Lower lobe of right lung (tissue), 2 donors: ENCODE measurements around the gene GLE1. TPM values are rescaled to one million over a fixed set of nuclear protein-coding genes. Genes with fewer than 3 reads are reported as not detected.
"Not testable (repeated sequence)": the region's sequence is repeated elsewhere in the genome, so short reads cannot be mapped to it uniquely, and the experiment has no call there.

Experiments used
- ATAC-seq, 2 donors: fragments of 200-7000 bp; cut with Tn5 transposase; one replicate each; pipeline ENCODE4 v1.9.1; 2020 to 2022; ENCODE audit warnings: mild to moderate bottlenecking in 2 of 2, moderate library complexity in 2 of 2
- DNase-seq: peaks from one replicate; pipeline ENCODE4 v3.0.0-alpha.2; 2020
- H3K27ac ChIP-seq: fragments of 200-600 bp; one replicate; pipeline ENCODE4 v1.8.0; 2022
- H3K27me3 ChIP-seq: fragments of 200-600 bp; one replicate; pipeline ENCODE4 v1.8.0; 2022; ENCODE audit warnings: low read depth
- H3K36me3 ChIP-seq: fragments of 200-600 bp; one replicate; pipeline ENCODE4 v1.8.0; 2022; ENCODE audit warnings: mild to moderate bottlenecking
- H3K4me1 ChIP-seq: fragments of 200-600 bp; one replicate; pipeline ENCODE4 v1.8.0; 2022
- H3K4me3 ChIP-seq: fragments of 200-600 bp; one replicate; pipeline ENCODE4 v1.8.0; 2022; ENCODE audit warnings: mild to moderate bottlenecking
- H3K9me3 ChIP-seq: fragments of 200-600 bp; one replicate; pipeline ENCODE4 v1.8.0; 2022
- intact Hi-C: fragments of 100-400 bp; cut with DNase I; formaldehyde crosslinking; loops from one replicate; pipeline ENCODE4 v1.11.0; 2022
- total RNA-seq: library from RNA; stranded (reverse); fragmentation: NEBNext Ultra II Directional; extraction: Animal tissue kit (Norgen Biotek cat#: 25700); gene quantifications from one replicate; pipeline ENCODE4 v1.2.1, GENCODE V29; 2021
- TF ChIP-seq, protein P1 (sequence below): fragments of 200-600 bp; IDR thresholded peaks from one replicate; pipeline ENCODE4 v1.8.0; 2022; ENCODE audit warnings: antibody characterized with exemption, mild to moderate bottlenecking
- donor health status: DM: no; HTN: yes; CAD: no; lungs with severe emphysema.

The GLE1 gene
- total RNA-seq, 1 donor from 2014 or later, result 24.5 TPM

DNA sequence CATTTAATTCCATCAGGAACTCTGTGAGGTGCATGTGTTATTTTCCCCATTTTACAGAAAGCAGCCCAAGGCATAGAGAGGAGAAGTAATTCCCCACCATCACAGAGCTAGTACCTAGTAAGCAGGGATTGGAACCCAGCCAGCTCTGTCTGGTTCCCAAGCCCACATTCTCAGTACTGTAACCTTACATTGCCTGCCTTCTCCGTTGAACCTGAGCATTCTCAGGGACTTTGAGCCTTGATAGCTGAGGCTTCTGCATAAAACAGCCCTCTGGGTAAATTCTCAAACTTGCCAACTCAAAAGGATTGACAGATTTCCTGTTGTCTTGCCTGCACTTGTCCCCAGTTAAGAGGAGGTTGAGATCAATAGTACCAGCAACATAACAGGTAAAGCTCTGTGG is 9.2 kb upstream of the GLE1 start:
- intact Hi-C loops, result no loop called here
- peaks cover 85% of the 10 kb centered on the region for H3K36me3 ChIP-seq

DNA sequence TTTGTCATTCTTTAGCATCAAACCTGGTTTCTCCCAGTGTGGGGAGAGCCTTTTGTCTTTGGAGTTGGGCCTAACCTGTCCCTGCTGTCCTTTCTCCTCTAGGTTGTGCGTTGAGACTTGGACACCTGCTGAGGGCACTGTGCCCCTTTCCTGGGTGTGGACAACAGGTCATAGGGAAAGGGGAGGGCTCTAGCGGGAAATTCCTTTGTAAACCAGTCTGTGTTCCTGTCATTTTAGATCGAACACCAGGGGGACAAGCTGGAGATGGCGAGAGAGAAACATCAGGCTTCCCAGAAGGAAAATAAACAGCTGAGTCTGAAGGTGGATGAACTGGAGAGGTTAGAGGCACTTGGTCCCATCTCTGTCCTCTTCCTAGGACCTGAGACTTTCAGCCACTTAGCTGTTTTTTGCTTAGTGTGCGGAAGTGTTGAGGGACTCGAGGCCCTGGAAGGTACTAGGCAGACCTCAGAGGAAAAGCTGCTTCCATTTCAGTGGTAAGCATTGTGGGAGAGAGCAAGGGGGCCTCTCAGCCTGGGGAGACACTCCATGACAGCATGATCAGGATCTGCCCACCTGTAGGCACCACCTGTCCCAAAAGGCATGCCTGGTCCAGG is 8.6 kb upstream of the GLE1 start:
- ATAC-seq (no peak), DNase-seq (no peak)
- Histone ChIP-seq H3K27ac (no peak overlapping the region), H3K36me3 (peaks cover 79% of the 10 kb centered on the region), H3K9me3 (no peaks in the 10 kb centered on the region), H3K4me3 (no peak overlapping the region), H3K4me1 (peaks cover 15% of the 10 kb centered on the region), H3K27me3 (no peaks in the 10 kb centered on the region)
- intact Hi-C loops, result no loop called here
- TF ChIP-seq, protein P1, sequence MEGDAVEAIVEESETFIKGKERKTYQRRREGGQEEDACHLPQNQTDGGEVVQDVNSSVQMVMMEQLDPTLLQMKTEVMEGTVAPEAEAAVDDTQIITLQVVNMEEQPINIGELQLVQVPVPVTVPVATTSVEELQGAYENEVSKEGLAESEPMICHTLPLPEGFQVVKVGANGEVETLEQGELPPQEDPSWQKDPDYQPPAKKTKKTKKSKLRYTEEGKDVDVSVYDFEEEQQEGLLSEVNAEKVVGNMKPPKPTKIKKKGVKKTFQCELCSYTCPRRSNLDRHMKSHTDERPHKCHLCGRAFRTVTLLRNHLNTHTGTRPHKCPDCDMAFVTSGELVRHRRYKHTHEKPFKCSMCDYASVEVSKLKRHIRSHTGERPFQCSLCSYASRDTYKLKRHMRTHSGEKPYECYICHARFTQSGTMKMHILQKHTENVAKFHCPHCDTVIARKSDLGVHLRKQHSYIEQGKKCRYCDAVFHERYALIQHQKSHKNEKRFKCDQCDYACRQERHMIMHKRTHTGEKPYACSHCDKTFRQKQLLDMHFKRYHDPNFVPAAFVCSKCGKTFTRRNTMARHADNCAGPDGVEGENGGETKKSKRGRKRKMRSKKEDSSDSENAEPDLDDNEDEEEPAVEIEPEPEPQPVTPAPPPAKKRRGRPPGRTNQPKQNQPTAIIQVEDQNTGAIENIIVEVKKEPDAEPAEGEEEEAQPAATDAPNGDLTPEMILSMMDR, result no peak

More for the DNA sequence above, 9.2 kb upstream of the GLE1 start:
- Histone ChIP-seq H3K4me1 (peaks cover 15% of the 10 kb centered on the region), H3K4me3 (no peak overlapping the region), H3K27me3 (no peaks in the 10 kb centered on the region), H3K27ac (peak overlapping the region; percentile 28), H3K9me3 (no peaks in the 10 kb centered on the region)
- DNase-seq (no peak), ATAC-seq (no peak)
- TF ChIP-seq, protein P1, result no peak

DNA sequence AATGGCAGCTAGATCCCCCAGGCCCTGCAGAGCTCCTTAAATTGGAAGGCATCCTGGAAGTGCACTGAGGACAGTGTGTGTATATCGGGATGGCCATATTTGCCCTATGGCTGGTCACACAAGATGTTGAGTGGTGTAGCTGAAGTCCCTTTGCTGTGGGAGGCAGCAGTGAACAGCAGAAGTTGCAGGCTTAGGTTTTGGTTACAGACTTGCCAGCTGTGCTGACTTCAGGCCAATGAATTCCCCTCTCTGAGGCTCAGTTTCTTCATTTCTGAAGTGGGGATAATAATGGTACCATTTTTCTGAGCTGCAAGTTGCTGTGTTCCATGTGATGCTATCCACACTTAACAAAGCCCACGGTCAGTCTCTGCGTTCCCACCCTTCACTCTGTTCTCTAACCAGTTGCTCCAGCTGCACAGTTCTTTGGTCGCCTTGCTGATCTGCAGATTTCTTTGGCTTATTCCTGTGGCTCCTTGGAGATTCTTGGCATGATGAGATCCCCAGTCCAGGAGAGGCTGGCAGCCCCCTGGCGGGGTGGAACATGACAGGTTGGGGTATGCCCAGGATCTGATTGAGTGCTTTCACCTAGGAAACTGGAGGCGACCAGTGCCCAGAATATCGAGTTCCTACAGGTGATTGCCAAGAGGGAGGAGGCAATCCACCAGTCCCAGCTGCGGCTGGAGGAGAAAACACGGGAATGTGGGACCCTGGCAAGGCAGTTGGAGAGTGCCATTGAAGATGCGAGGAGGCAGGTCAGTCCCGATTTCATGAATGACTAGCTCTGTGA is 6.5 kb upstream of the GLE1 start:
- Histone ChIP-seq H3K4me1 (peaks cover 15% of the 10 kb centered on the region), H3K9me3 (no peaks in the 10 kb centered on the region), H3K27ac (no peak overlapping the region), H3K27me3 (no peaks in the 10 kb centered on the region), H3K4me3 (no peak overlapping the region), H3K36me3 (peaks cover 67% of the 10 kb centered on the region)
- ATAC-seq, result no peak
- TF ChIP-seq, protein P1, result no peak
- no peak for DNase-seq
- intact Hi-C loops, result no loop called here

DNA sequence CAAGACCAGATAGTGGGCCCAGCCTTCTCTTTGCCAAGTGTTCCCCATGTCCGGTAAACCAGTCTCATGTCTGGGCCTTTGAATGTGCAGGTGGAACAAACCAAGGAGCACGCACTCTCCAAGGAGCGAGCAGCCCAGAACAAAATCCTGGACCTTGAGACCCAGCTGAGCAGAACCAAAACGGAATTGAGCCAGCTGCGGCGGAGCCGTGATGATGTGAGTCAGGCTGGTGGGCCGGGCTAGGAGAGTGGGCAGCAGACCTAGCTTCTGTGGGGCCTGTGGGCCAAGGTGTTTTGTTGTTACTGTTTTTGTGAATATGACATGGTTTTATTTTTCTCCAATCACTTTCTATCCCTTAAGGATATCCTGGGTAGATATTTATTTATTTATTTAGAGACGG is 5.6 kb upstream of the GLE1 start:
- no peaks in the 10 kb centered on the region for H3K27me3 ChIP-seq
- ATAC-seq (no peak), DNase-seq (no peak)
- intact Hi-C loops, result no loop called here
- H3K9me3 ChIP-seq, result no peaks in the 10 kb centered on the region
- H3K27ac ChIP-seq, result no peak overlapping the region
- H3K36me3 ChIP-seq, result peaks cover 62% of the 10 kb centered on the region
- TF ChIP-seq, protein P1, result no peak
- H3K4me3 ChIP-seq, result no peak overlapping the region
- H3K4me1 ChIP-seq, result peaks cover 17% of the 10 kb centered on the region

DNA sequence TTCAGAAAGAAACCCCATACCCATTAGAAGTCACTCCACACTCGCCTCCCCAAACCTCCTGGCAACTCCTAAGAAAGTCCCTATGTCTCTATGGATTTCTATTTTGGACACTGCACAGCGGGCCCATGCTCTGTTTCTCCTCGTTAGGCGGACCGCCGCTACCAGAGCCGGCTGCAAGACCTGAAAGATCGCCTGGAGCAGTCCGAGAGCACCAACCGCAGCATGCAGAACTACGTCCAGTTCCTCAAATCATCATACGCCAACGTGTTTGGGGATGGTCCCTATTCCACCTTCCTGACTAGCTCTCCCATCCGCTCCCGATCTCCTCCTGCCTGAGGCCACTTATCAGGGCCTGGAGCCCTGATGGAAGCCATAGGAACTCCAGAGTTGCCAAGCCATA is 4.6 kb upstream of the GLE1 start:
- intact Hi-C loops, result no loop called here
- DNase-seq (no peak), ATAC-seq (no peak)
- Histone ChIP-seq H3K27ac (no peak overlapping the region), H3K36me3 (peaks cover 55% of the 10 kb centered on the region), H3K4me3 (no peak overlapping the region), H3K27me3 (no peaks in the 10 kb centered on the region), H3K4me1 (peaks cover 9% of the 10 kb centered on the region), H3K9me3 (no peaks in the 10 kb centered on the region)
- TF ChIP-seq, protein P1, result no peak

DNA sequence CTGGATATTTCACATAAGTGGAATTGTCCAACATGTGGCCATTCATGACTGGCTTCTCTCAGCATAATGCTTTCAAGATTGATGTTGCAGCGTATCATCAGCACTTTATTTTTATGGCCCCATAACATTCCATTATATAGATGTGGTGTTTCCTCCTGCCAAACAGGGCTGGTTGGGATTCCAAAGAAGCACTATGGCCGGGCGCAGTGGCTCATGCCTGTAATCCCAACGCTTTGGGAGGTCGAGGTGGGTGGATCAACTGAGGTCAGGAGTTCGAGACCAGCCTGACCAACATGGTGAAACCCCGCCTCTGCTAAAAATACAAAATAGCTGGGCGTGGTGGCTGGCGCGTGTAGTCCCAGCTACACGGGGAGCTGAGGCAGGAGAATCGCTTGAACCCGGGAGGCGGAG is 1.1 kb upstream of the GLE1 start:
- H3K27ac ChIP-seq, H3K27me3 ChIP-seq, DNase-seq, H3K9me3 ChIP-seq, intact Hi-C loops, ATAC-seq, H3K4me3 ChIP-seq: not testable (repeated sequence)
- H3K36me3 ChIP-seq, result peaks cover 29% of the 10 kb centered on the region
- H3K4me1 ChIP-seq, result peaks cover 22% of the 10 kb centered on the region
